Omental fat pad (tissue), 4 donors: Measurements from ENCODE around the gene SIRT3. TPM values are rescaled to one million over a fixed set of nuclear protein-coding genes. Genes with fewer than 3 reads are reported as not detected.

Experiments used
- ATAC-seq: fragments of 150-250 bp; one replicate; pipeline ENCODE4 v1.9.1; 2016; ENCODE audit warnings: mild to moderate bottlenecking, moderate library complexity; ENCODE audit not compliant: low FRiP score
- DNase-seq: peaks from one replicate; pipeline ENCODE4 v3.0.0-alpha.2; 2019; ENCODE audit warnings: low spot score
- CTCF ChIP-seq, 3 donors: fragments of 450-650 bp; IDR thresholded peaks; one replicate each; pipeline ENCODE4 v1.5.1; 2016 to 2017; ENCODE audit warnings: antibody characterized with exemption in 3 of 3, mild to moderate bottlenecking in 3 of 3, moderate library complexity in 2 of 3
- total RNA-seq, 4 donors: library from RNA; depleted of rRNA; stranded (reverse); fragments of >200 nt; gene quantifications; one replicate each; pipeline ENCODE4 v1.1.0, GENCODE V29; 2016

Gene SIRT3
- total RNA-seq, 4 donors from 2014 or later, result 6.8 to 19.2 (median 12.2) TPM

DNA sequence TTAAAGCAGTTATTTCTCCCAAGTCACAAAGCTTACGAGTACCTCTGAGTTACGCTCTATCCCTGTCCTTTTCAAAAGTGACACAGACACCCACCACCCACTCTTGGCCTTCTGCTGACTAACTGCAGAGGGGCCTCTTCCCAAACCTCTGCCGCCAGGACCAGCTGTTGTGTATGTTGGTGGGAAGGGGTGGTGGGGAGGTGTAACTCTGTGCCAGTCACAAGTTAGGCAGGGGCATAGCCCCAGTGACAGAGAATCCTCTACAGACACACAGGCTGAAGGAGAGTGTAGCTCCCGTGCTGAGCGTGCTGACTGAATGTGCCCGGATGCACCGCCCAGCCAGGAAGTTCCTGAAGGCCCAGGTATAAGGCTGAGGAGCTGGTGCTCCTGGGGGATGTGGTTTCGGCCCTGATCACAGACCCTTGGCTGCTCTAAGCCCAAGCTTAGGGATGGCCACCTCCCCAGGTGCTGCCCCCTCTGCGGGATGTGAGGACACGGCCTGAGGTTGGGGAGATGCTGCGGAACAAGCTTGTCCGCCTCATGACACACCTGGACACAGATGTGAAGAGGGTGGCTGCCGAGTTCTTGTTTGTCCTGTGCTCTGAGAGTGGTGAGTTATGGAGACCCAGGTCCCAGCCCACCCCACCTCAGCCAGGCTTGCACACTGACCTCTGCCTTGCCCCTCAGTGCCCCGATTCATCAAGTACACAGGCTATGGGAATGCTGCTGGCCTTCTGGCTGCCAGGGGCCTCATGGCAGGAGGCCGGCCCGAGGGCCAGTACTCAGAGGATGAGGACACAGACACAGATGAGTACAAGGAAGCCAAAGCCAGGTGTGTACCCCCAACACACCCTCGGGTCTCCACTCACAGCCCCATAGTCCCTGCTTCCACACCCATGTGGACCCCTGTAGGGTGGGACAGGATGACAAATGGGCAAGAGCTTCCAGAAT is 23.7 kb downstream of the SIRT3 start:
- DNase-seq, result no peak
- TF ChIP-seq CTCF (IDR thresholded peaks at IDR 0.05), result no peak
- ATAC-seq, result no peak

GRCh38 chr11:211741-212140 is 24.4 kb downstream of the SIRT3 start:
- ATAC-seq (no peak), DNase-seq (no peak)
- no peak for TF ChIP-seq CTCF (IDR thresholded peaks at IDR 0.05)

DNA sequence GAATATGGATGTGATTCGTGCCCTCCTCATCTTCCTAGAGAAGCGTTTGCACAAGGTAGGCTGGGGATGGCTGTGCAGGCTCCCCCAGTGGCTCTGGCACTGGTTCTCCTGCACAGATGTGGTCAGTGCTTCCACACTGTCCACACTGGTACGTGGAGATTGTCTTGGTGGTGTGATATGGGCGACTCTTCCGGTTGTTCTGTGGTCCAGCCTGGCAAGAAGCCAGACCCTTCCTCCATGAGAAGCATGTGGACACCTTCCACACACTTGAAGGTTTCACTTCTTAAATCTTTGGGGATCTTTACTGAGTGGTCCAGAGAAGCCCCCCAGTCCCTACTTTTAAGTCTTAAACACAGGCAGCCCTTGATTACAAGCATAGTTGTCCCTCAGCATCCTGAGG is 24.8 kb downstream of the SIRT3 start:
- ATAC-seq (no peak), DNase-seq (no peak)
- no peak for TF ChIP-seq CTCF (IDR thresholded peaks at IDR 0.05)

GRCh38 chr11:210803-211180 is 25.4 kb downstream of the SIRT3 start:
- TF ChIP-seq CTCF (IDR thresholded peaks at IDR 0.05), result no peak
- DNase-seq, result no peak
- ATAC-seq, result no peak

GRCh38 chr11:210122-210802 is 25.9 kb downstream of the SIRT3 start:
- TF ChIP-seq CTCF (IDR thresholded peaks at IDR 0.05), result no peak
- DNase-seq (no peak), ATAC-seq (no peak)

DNA sequence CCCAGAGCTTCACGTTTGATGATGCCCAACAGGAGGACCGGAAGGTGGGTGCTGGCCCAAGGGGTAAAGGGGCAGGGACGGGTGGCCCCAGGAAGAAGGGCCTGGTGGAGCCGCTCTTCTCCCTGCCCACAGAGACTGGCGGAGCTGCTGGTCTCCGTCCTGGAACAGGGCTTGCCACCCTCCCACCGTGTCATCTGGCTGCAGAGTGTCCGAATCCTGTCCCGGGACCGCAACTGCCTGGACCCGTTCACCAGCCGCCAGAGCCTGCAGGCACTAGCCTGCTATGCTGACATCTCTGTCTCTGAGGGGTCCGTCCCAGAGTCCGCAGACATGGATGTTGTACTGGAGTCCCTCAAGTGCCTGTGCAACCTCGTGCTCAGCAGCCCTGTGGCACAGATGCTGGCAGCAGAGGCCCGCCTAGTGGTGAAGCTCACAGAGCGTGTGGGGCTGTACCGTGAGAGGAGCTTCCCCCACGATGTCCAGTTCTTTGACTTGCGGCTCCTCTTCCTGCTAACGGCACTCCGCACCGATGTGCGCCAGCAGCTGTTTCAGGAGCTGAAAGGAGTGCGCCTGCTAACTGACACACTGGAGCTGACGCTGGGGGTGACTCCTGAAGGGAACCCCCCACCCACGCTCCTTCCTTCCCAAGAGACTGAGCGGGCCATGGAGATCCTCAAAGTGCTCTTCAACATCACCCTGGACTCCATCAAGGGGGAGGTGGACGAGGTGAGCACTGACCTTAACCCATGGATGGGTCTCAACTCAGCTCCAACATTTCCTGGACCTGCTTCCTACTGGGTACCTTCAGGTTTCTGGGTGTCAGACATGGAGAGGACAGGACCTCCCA is 26.6 kb downstream of the SIRT3 start:
- no peak for DNase-seq
- no peak for TF ChIP-seq CTCF (IDR thresholded peaks at IDR 0.05)
- no peak for ATAC-seq
